Prostate gland (tissue), 2 donors: ENCODE data around the gene CNTN5. TPM values are rescaled to one million over a fixed set of nuclear protein-coding genes. Genes with fewer than 3 reads are reported as not detected.

Experiments used
- DNase-seq: peaks from one replicate; pipeline ENCODE4 v3.0.0-alpha.2; 2019; ENCODE audit warnings: low spot score
- H3K27ac ChIP-seq, 2 donors: fragments of 200-600 bp; sonication (generic); 2 replicates each; pipeline ENCODE4 v1.5.1; 2017 to 2019
- H3K27me3 ChIP-seq: fragments of 200-600 bp; sonication (generic); replicated peaks from 2 replicates; pipeline ENCODE4 v1.5.1; 2019; ENCODE audit not compliant: insufficient read depth
- H3K36me3 ChIP-seq, 2 donors: fragments of 200-600 bp; sonication (generic); 1 replicate in 1 of 2; 2 replicates in 1 of 2; pipeline versions ENCODE4 v1.5.1 to v1.8.1; 2017 to 2019
- H3K4me1 ChIP-seq: fragments of 200-600 bp; sonication (generic); replicated peaks from 2 replicates; pipeline ENCODE4 v1.5.1; 2019
- H3K4me3 ChIP-seq, 2 donors: fragments of 200-600 bp; sonication (generic); 2 replicates each; pipeline ENCODE4 v1.5.1; 2017 to 2019
- H3K9me3 ChIP-seq: fragments of 200-600 bp; sonication (generic); 2 replicates; pipeline ENCODE4 v1.5.1; 2017
- POLR2A ChIP-seq: fragments of 450-650 bp; IDR thresholded peaks from one replicate; pipeline ENCODE4 v1.6.1; 2016; ENCODE audit warnings: antibody characterized with exemption, mild to moderate bottlenecking
- POLR2AphosphoS5 ChIP-seq: sonication (generic); formaldehyde crosslinking; IDR thresholded peaks from one replicate; pipeline ENCODE4 v1.6.1; 2017; ENCODE audit warnings: antibody characterized with exemption
- WGBS: methylation state at CpG from one replicate; pipeline ENCODE4 v1.1.5; 2018; 5-methylcytosine and 5-hydroxymethylcytosine counted together
- intact Hi-C: fragments of 100-400 bp; cut with DNase I; formaldehyde crosslinking; loops from one replicate; pipeline ENCODE4 v1.14.2; 2022
- total RNA-seq, 2 donors: library from RNA; depleted of rRNA; stranded (reverse); fragments of >200 nt; gene quantifications; one replicate each; pipeline ENCODE4 v1.1.0, GENCODE V29; 2016
- TF ChIP-seq, protein P1 (sequence below), 4 experiments: fragments of 200-600 bp in 2 of 4; fragments of 450-650 bp in 2 of 4; sonication (generic) in 2 of 4; IDR thresholded peaks; 1 replicate in 3 of 4; 2 replicates in 1 of 4; pipeline ENCODE4 v1.5.1; 2016 to 2019; ENCODE audit warnings: antibody characterized with exemption in 4 of 4, mild to moderate bottlenecking in 2 of 4, moderate library complexity in 2 of 4

The CNTN5 gene
- total RNA-seq, 2 donors from 2014 or later: 1.0 TPM; not detected in 1

DNA sequence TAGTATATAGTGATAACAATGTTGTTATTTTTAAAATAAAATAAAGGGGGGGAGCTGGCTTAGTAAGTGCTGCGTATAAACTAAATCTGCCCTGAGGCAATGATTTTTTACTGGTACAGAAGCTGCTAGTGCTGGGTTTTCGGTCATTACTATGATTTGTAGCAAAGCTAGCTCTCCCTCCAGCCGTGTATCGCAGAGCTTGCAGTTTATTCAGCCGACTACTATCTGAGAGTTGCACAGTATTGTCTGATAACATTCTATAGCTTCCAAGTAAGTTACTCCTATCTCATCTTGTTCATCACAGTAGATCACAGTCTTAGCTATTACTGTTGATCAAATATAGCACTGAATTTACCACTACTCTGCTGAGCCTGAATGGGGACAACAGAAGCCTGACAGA lies 860.9 kb downstream of the CNTN5 start:
- Histone ChIP-seq H3K27ac (no peak overlapping the region), H3K36me3 (no peaks in the 10 kb centered on the region), H3K4me3 (no peak overlapping the region), H3K4me1 (no peaks in the 10 kb centered on the region), H3K9me3 (no peaks in the 10 kb centered on the region), H3K27me3 (no peaks in the 10 kb centered on the region)
- WGBS: 42% methylated on average over 5 of the region's 5 CpGs
- no peak for DNase-seq
- TF ChIP-seq POLR2A (no peak), POLR2AphosphoS5 (no peak)
- TF ChIP-seq, protein P1, sequence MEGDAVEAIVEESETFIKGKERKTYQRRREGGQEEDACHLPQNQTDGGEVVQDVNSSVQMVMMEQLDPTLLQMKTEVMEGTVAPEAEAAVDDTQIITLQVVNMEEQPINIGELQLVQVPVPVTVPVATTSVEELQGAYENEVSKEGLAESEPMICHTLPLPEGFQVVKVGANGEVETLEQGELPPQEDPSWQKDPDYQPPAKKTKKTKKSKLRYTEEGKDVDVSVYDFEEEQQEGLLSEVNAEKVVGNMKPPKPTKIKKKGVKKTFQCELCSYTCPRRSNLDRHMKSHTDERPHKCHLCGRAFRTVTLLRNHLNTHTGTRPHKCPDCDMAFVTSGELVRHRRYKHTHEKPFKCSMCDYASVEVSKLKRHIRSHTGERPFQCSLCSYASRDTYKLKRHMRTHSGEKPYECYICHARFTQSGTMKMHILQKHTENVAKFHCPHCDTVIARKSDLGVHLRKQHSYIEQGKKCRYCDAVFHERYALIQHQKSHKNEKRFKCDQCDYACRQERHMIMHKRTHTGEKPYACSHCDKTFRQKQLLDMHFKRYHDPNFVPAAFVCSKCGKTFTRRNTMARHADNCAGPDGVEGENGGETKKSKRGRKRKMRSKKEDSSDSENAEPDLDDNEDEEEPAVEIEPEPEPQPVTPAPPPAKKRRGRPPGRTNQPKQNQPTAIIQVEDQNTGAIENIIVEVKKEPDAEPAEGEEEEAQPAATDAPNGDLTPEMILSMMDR (IDR thresholded peaks at IDR 0.05): no peak
- intact Hi-C loops: no loop called here

DNA sequence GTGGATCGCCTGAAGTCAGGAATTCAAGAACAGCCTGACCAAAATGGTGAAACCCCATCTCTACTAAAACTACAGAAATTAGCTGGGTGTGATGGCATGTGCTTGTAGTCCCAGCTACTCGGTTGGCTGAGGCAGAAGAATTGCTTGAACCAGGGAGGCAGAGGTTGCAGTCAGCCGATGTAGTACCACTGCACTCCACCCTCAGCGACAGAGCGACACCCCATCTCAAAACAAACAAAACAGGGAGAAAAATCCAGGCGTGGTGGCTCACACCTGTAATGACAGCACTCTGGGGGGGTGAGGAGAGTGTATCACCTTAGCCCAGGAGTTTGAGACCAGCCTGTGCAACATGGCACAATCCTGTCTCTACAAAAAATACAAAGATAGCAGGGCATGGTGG lies 864.0 kb downstream of the CNTN5 start:
- intact Hi-C loops: no loop called here
- whole genome bisulfite sequencing: 81% methylated on average over 6 of the region's 6 CpGs
- DNase-seq: no peak
- Histone ChIP-seq H3K4me1 (no peaks in the 10 kb centered on the region), H3K36me3 (no peaks in the 10 kb centered on the region), H3K4me3 (no peak overlapping the region), H3K27me3 (no peaks in the 10 kb centered on the region), H3K9me3 (no peaks in the 10 kb centered on the region), H3K27ac (no peak overlapping the region)
- TF ChIP-seq, protein P1 (IDR thresholded peaks at IDR 0.05): no peak
- TF ChIP-seq POLR2AphosphoS5 (no peak), POLR2A (no peak)

DNA sequence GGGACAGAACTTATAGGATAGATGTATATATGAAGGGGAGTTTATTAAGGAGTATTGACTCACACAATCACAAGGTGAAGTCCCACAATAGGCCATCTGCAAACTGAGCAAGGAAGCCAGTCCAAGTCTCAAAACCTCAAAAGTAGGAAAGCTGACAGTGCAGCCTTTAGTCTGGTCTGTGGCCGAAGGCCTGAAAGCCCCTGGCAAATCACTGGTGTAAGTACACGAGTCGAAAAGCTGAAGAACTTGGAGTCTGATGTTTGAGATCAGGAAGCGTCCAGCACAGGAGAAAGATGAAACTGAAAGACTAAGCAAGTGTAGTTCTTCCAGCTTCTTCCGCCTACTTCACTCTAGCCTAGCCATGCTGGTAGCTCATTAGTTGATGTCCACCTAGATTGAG lies 866.7 kb downstream of the CNTN5 start:
- intact Hi-C loops: no loop called here
- Histone ChIP-seq H3K27ac (no peak overlapping the region), H3K9me3 (no peaks in the 10 kb centered on the region), H3K4me3 (no peak overlapping the region), H3K27me3 (no peaks in the 10 kb centered on the region), H3K4me1 (no peaks in the 10 kb centered on the region), H3K36me3 (no peaks in the 10 kb centered on the region)
- 92% methylated on average over 5 of the region's 5 CpGs for WGBS
- no peak for TF ChIP-seq POLR2A
- TF ChIP-seq POLR2AphosphoS5: no peak
- TF ChIP-seq, protein P1 (IDR thresholded peaks at IDR 0.05): no peak
- DNase-seq: no peak

DNA sequence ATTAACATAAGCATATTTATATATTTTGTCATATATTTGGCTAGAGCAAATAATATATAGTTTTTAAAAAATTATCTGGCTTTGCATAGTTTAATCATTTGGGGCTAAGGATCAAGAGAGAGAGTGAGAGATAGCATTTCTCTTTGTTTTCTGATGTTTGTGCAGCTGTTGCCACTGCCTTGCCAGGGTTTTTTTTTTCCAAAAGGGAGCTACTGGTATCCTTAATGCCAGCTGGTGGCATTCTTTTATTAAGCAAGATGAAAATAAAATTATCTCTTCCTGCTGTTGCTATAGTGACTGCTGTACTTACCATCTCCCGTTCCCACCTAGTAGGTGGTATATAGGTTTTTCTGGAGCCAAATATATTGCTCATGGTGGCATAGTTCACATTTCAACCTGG lies 873.1 kb downstream of the CNTN5 start:
- Histone ChIP-seq H3K4me1 (no peaks in the 10 kb centered on the region), H3K36me3 (no peaks in the 10 kb centered on the region), H3K27me3 (no peaks in the 10 kb centered on the region), H3K27ac (no peak overlapping the region), H3K9me3 (no peaks in the 10 kb centered on the region), H3K4me3 (no peak overlapping the region)
- DNase-seq: no peak
- 65% methylated on average over 1 of the region's 1 CpG for WGBS
- intact Hi-C loops: no loop called here
- TF ChIP-seq POLR2A (no peak), POLR2AphosphoS5 (no peak)
- TF ChIP-seq, protein P1 (IDR thresholded peaks at IDR 0.05): no peak

DNA sequence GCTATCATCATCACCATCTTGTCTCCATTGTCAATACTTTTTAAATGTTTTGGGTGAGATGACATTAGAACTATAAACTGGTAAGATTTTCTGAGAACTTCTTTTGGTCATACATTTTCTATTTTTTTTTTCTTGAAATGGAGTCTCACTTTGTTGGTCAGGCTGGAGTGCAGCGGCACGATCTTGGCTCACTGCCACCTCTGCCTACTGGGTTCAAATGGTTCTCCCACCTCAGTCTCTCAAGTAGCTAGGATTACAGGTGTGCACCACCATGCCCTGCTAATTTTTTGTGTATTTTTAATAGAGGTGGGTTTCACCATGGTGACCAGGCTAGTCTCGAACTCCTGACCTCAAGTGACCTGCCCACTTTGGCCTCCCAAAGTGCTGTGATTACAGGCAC lies 880.4 kb downstream of the CNTN5 start:
- Histone ChIP-seq H3K27me3 (no peaks in the 10 kb centered on the region), H3K4me1 (no peaks in the 10 kb centered on the region), H3K9me3 (no peaks in the 10 kb centered on the region), H3K4me3 (no peak overlapping the region), H3K36me3 (no peaks in the 10 kb centered on the region), H3K27ac (no peak overlapping the region)
- intact Hi-C loops: no loop called here
- DNase-seq: no peak
- TF ChIP-seq POLR2A: no peak
- no peak for TF ChIP-seq POLR2AphosphoS5
- TF ChIP-seq, protein P1 (IDR thresholded peaks at IDR 0.05): no peak
- WGBS: 89% methylated on average over 3 of the region's 3 CpGs
